Endodermal cell (in vitro differentiated cells): ENCODE data around the gene ZC3H4. TPM values are rescaled to one million over a fixed set of nuclear protein-coding genes. Genes with fewer than 3 reads are reported as not detected.

ENCODE experiments used
- DNase-seq: peaks from one replicate; pipeline ENCODE4 v3.0.0-alpha.2; 2017
- H3K27ac ChIP-seq: 2 replicates; pipeline ENCODE4 v1.5.1; 2013; ENCODE audit warnings: mild to moderate bottlenecking, low read depth, low read length, moderate library complexity
- H3K27me3 ChIP-seq: 2 replicates; pipeline ENCODE4 v1.6.1; 2013; ENCODE audit warnings: mild to moderate bottlenecking, low read length, moderate library complexity; ENCODE audit not compliant: insufficient read depth, control insufficient read depth, poor library complexity, severe bottlenecking
- H3K36me3 ChIP-seq: 2 replicates; pipeline ENCODE4 v1.7.0; 2013; ENCODE audit warnings: mild to moderate bottlenecking, low read length, moderate library complexity; ENCODE audit not compliant: control insufficient read depth, insufficient read depth
- H3K4me1 ChIP-seq: one replicate; pipeline ENCODE4 v1.7.0; 2013; ENCODE audit warnings: low read length; ENCODE audit not compliant: control insufficient read depth, insufficient read depth
- H3K4me3 ChIP-seq: 2 replicates; pipeline ENCODE4 v1.5.1; 2013; ENCODE audit warnings: mild to moderate bottlenecking, low read length, moderate library complexity
- H3K9ac ChIP-seq: 2 replicates; pipeline ENCODE4 v1.6.1; 2013; ENCODE audit warnings: mild to moderate bottlenecking, low read length, moderate library complexity; ENCODE audit not compliant: poor library complexity, severe bottlenecking; ENCODE audit errors: extremely low read depth
- H3K9me3 ChIP-seq: 2 replicates; pipeline ENCODE4 v1.6.1; 2013; ENCODE audit warnings: mild to moderate bottlenecking, low read length, moderate library complexity; ENCODE audit not compliant: control insufficient read depth
- H3K27ac Mint-ChIP-seq: 2 replicates; pipeline ENCODE4 v1.8.0; 2020; ENCODE audit warnings: mixed read lengths
- H3K27me3 Mint-ChIP-seq: 2 replicates; pipeline ENCODE4 v1.8.0; 2021; ENCODE audit warnings: mild to moderate bottlenecking, mixed read lengths; ENCODE audit not compliant: insufficient read depth
- H3K36me3 Mint-ChIP-seq: 2 replicates; pipeline ENCODE4 v1.8.0; 2020; ENCODE audit warnings: low read depth, mixed read lengths
- H3K4me1 Mint-ChIP-seq: 2 replicates; pipeline ENCODE4 v1.8.0; 2020; ENCODE audit warnings: mixed read lengths
- H3K4me3 Mint-ChIP-seq: 2 replicates; pipeline ENCODE4 v1.8.0; 2020; ENCODE audit warnings: mild to moderate bottlenecking, moderate library complexity, mixed read lengths
- H3K9me3 Mint-ChIP-seq: 2 replicates; pipeline ENCODE4 v1.8.0; 2020; ENCODE audit warnings: mild to moderate bottlenecking, mixed read lengths
- CTCF ChIP-seq: fragments of 200-600 bp; sonication (generic); conservative IDR thresholded peaks from 2 replicates; pipeline ENCODE4 v1.5.0; 2021; ENCODE audit warnings: antibody characterized with exemption, mild to moderate bottlenecking
- WGBS, 2 experiments: methylation state at CpG; one replicate each; pipeline versions ENCODE4 v1.1.5 to v1.1.7; 2013; ENCODE audit warnings: missing lambda C conversion rate in 2 of 2, mixed read lengths in 1 of 2; ENCODE audit not compliant: insufficient coverage in 1 of 2, insufficient read length in 1 of 2; 5-methylcytosine and 5-hydroxymethylcytosine counted together
- total RNA-seq, 2 donors: library from RNA; stranded (reverse); fragmentation: NEBNext Ultra II Directional in 1 of 2; extraction: Animal tissue kit (Norgen Biotek cat#: 25700) in 1 of 2; gene quantifications; 2 replicates in 1 of 2; 3 replicates in 1 of 2; pipeline ENCODE4 v1.2.1, GENCODE V29; 2021

The ZC3H4 gene
- total RNA-seq, 2 donors from 2014 or later: 64.9 to 82.5 TPM

GRCh38 chr19:47026889-47027288 lies 86.7 kb downstream of the ZC3H4 start:
- Histone ChIP-seq H3K27ac (no peak overlapping the region), H3K4me3 (no peak overlapping the region), H3K4me1 (no peaks in the 10 kb centered on the region), H3K27me3 (peaks cover 56% of the 10 kb centered on the region), H3K9ac (no peak overlapping the region), H3K36me3 (no peaks in the 10 kb centered on the region), H3K9me3 (no peaks in the 10 kb centered on the region)
- Mint-ChIP-seq H3K4me1 (peaks cover 14% of the 10 kb centered on the region), H3K27me3 (peaks cover 68% of the 10 kb centered on the region), H3K9me3 (no peaks in the 10 kb centered on the region), H3K27ac (no peak overlapping the region), H3K4me3 (no peak overlapping the region), H3K36me3 (no peaks in the 10 kb centered on the region)
- no peak for DNase-seq
- 83 to 89% methylated on average over 5 to 8 of the region's 8 CpGs for WGBS, 2 experiments
- no peak for TF ChIP-seq CTCF

- Histone ChIP-seq H3K27ac (no peak overlapping the region), H3K4me1 (no peaks in the 10 kb centered on the region), H3K9me3 (no peaks in the 10 kb centered on the region), H3K4me3 (no peak overlapping the region), H3K36me3 (no peaks in the 10 kb centered on the region), H3K9ac (no peak overlapping the region), H3K27me3 (peaks cover 56% of the 10 kb centered on the region)
- peaks cover 15% of the 10 kb centered on the region for H3K4me1 Mint-ChIP-seq
- H3K27ac Mint-ChIP-seq: no peak overlapping the region
- H3K36me3 Mint-ChIP-seq: no peaks in the 10 kb centered on the region
- H3K9me3 Mint-ChIP-seq: no peaks in the 10 kb centered on the region
- no peak for TF ChIP-seq CTCF
- 81 to 94% methylated on average over 2 of the region's 2 CpGs for whole genome bisulfite sequencing, 2 experiments
- DNase-seq: no peak
- H3K27me3 Mint-ChIP-seq: peaks cover 68% of the 10 kb centered on the region
- no peak overlapping the region for H3K4me3 Mint-ChIP-seq
These were observed 87.4 kb downstream of the ZC3H4 start for GRCh38 chr19:47026156-47026555.

GRCh38 chr19:47024502-47024901 lies 89.1 kb downstream of the ZC3H4 start:
- Mint-ChIP-seq H3K4me1 (peaks cover 16% of the 10 kb centered on the region), H3K27ac (no peak overlapping the region), H3K9me3 (no peaks in the 10 kb centered on the region), H3K36me3 (no peaks in the 10 kb centered on the region), H3K4me3 (no peak overlapping the region), H3K27me3 (peaks cover 71% of the 10 kb centered on the region)
- 81 to 100% methylated on average over 3 to 5 of the region's 5 CpGs for WGBS, 2 experiments
- Histone ChIP-seq H3K36me3 (no peaks in the 10 kb centered on the region), H3K27me3 (peaks cover 65% of the 10 kb centered on the region), H3K4me1 (no peaks in the 10 kb centered on the region), H3K9ac (no peak overlapping the region), H3K9me3 (no peaks in the 10 kb centered on the region), H3K4me3 (no peak overlapping the region), H3K27ac (no peak overlapping the region)
- no peak for DNase-seq
- no peak for TF ChIP-seq CTCF
